BJ (cell line): ENCODE results near the gene COL4A1. TPM values are rescaled to one million over a fixed set of nuclear protein-coding genes. Genes with fewer than 3 reads are reported as not detected.
A peak's percentile ranks its signal among the peaks of the same experiment; 100 is the strongest.
"Not testable (repeated sequence)": the region's sequence is repeated elsewhere in the genome, so short reads cannot be mapped to it uniquely, and the experiment has no call there.

Experiments
- CTCF ChIA-PET: fragments of 350-600 bp; formaldehyde crosslinking; extraction: SDS; loops from one replicate; lab custom pipeline; 2021; ENCODE audit warnings: antibody characterized with exemption, inconsistent platforms; lab: Yijun Ruan, JAX
- POLR2A ChIA-PET: fragments of 300-600 bp; sonication (Branson Sonifier 250); formaldehyde crosslinking; extraction: SDS; loops from one replicate; lab custom pipeline; 2021; ENCODE audit warnings: antibody characterized with exemption; lab: Charles Lee
- DNase-seq: peaks from one replicate; pipeline ENCODE4 v3.0.0-alpha.2; 2011; ENCODE audit warnings: low read depth
- H3K27me3 ChIP-seq: 2 replicates; pipeline ENCODE4 v1.6.0; 2011; ENCODE audit warnings: low read length; ENCODE audit not compliant: control insufficient read depth, insufficient read depth
- H3K36me3 ChIP-seq: 2 replicates; pipeline ENCODE4 v1.5.1; 2011; ENCODE audit warnings: low read length; ENCODE audit not compliant: control insufficient read depth, insufficient read depth
- H3K4me3 ChIP-seq: 2 replicates; pipeline ENCODE4 v1.5.1; 2011; ENCODE audit warnings: low read depth, mild to moderate bottlenecking, control low read depth, low read length
- polyA plus RNA-seq: library from polyadenylated mRNA; depleted of rRNA; stranded (reverse); fragments of >200 nt; gene quantifications from 2 replicates; pipeline ENCODE4 v1.2.3, GENCODE V29; 2011
- TF ChIP-seq, protein P1 (sequence below): IDR thresholded peaks from 2 replicates; pipeline ENCODE4 v1.5.1; 2011; ENCODE audit warnings: low read depth, mild to moderate bottlenecking, control low read depth, inconsistent platforms, low read length, moderate library complexity; ENCODE audit not compliant: insufficient read depth

The COL4A1 gene
- polyA plus RNA-seq, 1 experiment: 375 TPM

DNA sequence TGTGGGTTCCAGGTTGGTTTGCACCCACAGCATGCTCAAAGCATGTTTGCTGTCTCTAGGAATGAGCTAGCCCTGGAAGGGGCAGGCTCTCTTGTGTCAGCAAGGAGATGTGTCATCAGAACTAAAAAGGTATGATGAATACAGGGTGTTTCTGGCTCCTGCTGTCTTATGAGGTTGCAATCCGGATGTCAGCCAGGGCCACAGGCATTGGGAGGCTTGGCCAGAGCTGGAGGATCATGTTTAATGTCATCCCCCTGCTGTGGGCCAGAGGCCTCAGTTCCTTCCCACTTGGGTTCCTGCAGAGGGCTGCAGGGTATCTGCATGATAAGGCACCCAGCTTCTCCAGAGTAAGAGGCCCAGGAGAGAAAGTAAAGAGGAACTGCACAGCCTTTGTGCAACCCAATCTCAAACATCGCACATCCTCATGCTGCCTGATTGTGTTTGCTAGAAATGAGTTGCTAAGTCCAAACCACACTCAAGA lies 193.6 kb downstream of the COL4A1 start:
- TF ChIP-seq, protein P1, sequence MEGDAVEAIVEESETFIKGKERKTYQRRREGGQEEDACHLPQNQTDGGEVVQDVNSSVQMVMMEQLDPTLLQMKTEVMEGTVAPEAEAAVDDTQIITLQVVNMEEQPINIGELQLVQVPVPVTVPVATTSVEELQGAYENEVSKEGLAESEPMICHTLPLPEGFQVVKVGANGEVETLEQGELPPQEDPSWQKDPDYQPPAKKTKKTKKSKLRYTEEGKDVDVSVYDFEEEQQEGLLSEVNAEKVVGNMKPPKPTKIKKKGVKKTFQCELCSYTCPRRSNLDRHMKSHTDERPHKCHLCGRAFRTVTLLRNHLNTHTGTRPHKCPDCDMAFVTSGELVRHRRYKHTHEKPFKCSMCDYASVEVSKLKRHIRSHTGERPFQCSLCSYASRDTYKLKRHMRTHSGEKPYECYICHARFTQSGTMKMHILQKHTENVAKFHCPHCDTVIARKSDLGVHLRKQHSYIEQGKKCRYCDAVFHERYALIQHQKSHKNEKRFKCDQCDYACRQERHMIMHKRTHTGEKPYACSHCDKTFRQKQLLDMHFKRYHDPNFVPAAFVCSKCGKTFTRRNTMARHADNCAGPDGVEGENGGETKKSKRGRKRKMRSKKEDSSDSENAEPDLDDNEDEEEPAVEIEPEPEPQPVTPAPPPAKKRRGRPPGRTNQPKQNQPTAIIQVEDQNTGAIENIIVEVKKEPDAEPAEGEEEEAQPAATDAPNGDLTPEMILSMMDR: no peak
- ChIA-PET POLR2A (no interaction called here), CTCF (interaction anchor here (0.6 to 5.7 kb wide), 7 partner anchors 9 to 1151 kb away, joined by 3 to 45 read pairs (median 4); no protein-coding TSS in a partner anchor)
- Histone ChIP-seq H3K4me3 (no peak overlapping the region), H3K27me3 (no peaks in the 10 kb centered on the region), H3K36me3 (no peaks in the 10 kb centered on the region)
- DNase-seq: no peak

DNA sequence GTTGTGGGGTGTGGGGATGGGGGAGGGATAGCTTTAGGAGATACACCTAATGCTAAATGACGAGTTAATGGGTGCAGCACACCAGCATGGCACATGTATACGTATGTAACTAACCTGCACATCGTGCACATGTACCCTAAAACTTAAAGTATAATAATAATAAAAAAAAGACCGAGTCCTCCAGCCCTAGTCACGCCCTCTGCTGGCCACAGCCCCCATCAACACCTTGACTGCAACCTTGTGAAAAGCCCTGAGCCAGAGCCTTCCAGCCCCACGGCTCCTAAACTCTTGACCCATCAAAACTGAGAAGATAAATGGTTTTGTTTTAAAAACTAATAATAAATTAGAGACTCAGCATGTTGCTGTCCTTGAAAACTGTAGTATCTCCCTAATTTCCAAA lies 194.6 kb downstream of the COL4A1 start:
- POLR2A ChIA-PET, H3K4me3 ChIP-seq, H3K36me3 ChIP-seq, DNase-seq, H3K27me3 ChIP-seq: not testable (repeated sequence)
- TF ChIP-seq, protein P1: peak; percentile 48
- CTCF ChIA-PET: interaction anchor here (5.7 kb wide), 1 partner anchor 1150 kb away, joined by 45 read pairs; no protein-coding TSS in a partner anchor

DNA sequence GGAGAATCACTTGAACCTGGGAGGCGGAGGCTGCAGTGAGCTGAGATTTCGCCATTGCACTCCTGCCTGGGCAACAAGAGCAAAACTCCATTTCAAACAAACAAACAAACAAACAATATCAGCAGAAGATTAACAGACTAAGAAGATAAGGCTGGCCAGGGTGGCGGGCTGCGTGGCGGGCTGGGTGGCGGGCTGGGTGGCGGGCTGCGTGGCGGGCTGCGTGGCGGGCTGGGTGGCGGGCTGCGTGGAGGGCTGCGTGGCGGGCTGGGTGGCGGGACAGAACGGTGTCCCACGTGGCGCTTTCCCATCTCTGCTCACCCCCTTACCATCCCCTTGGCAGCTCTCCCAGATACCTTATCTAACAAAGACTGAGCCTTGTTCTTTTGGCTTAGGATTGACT lies 196.2 kb downstream of the COL4A1 start:
- no peak for DNase-seq
- Histone ChIP-seq H3K4me3 (no peak overlapping the region), H3K36me3 (no peaks in the 10 kb centered on the region), H3K27me3 (no peaks in the 10 kb centered on the region)
- TF ChIP-seq, protein P1: no peak
- CTCF ChIA-PET: interaction anchor here (0.9 to 5.7 kb wide), 6 partner anchors 9 to 1149 kb away, joined by 3 to 45 read pairs (median 6); no protein-coding TSS in a partner anchor
- POLR2A ChIA-PET: no interaction called here

DNA sequence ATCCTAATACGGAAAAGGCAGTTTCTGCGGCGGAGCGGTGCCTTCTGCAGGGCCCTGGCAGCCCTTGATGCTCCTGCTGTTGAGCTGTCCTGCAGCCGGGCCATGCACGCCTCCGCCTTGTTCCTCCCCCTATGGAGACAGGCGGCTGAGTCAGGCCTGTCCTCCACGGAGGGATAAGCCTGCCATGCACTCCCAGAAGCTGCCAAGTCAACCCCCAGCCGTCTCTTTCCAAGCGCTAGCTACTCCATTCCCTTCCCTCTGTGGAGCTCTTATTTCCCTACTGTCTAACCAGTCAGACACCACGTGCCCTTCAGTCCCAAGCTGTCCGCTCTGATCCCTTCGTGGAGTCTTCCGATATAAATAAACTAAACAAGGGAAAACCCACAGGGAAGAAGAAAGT lies 197.0 kb downstream of the COL4A1 start:
- no peaks in the 10 kb centered on the region for H3K27me3 ChIP-seq
- H3K36me3 ChIP-seq: no peaks in the 10 kb centered on the region
- CTCF ChIA-PET: interaction anchor here (0.7 to 5.7 kb wide), 20 partner anchors 10 to 1195 kb away, joined by 3 to 45 read pairs (median 4); no protein-coding TSS in a partner anchor
- no peak overlapping the region for H3K4me3 ChIP-seq
- TF ChIP-seq, protein P1: no peak
- DNase-seq: no peak
- POLR2A ChIA-PET: no interaction called here

DNA sequence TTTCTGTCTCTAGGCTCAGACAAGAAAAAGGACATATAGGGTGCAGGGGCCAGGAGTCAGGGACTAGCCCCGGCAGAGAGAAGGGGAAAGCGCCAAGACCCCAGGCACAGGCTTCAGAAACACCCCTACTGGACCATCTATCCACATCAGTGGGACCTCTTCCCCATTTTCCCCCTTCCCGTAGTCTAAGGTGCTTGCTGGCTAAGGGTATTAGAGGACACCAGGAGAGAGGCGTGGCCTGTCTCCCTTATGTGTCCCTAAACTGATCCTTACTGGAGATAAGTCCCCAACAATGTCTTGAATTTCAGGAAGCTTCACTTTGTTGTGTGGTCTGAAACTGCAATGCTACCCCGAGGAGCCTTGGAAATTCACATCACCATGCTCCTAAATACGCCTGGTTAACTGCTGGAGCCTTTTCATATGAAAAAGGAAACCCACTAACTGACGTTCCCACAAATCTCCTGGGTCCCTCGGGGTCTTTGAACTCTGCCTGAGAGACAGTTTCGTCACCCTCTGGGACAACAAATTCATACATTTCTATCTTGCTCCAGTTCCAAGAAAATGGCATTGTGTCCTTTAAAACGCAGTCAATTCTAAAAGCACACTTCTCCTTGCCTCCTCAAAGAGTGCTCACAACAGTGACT lies 197.7 kb downstream of the COL4A1 start:
- TF ChIP-seq, protein P1: no peak

More for the DNA sequence above, 197.7 kb downstream of the COL4A1 start:
- H3K27me3 ChIP-seq: no peaks in the 10 kb centered on the region
- no peak overlapping the region for H3K4me3 ChIP-seq
- CTCF ChIA-PET: interaction anchor here (0.7 to 5.7 kb wide), 19 partner anchors 11 to 1194 kb away, joined by 3 to 45 read pairs (median 4); no protein-coding TSS in a partner anchor
- no peaks in the 10 kb centered on the region for H3K36me3 ChIP-seq
- POLR2A ChIA-PET: no interaction called here
- no peak for DNase-seq
